ENCODE data around the gene HGS.

Gene HGS

GRCh38 chr17:81706757-81707624, 23.2 kb downstream of the HGS start:
- no peak for DNase-seq

DNA sequence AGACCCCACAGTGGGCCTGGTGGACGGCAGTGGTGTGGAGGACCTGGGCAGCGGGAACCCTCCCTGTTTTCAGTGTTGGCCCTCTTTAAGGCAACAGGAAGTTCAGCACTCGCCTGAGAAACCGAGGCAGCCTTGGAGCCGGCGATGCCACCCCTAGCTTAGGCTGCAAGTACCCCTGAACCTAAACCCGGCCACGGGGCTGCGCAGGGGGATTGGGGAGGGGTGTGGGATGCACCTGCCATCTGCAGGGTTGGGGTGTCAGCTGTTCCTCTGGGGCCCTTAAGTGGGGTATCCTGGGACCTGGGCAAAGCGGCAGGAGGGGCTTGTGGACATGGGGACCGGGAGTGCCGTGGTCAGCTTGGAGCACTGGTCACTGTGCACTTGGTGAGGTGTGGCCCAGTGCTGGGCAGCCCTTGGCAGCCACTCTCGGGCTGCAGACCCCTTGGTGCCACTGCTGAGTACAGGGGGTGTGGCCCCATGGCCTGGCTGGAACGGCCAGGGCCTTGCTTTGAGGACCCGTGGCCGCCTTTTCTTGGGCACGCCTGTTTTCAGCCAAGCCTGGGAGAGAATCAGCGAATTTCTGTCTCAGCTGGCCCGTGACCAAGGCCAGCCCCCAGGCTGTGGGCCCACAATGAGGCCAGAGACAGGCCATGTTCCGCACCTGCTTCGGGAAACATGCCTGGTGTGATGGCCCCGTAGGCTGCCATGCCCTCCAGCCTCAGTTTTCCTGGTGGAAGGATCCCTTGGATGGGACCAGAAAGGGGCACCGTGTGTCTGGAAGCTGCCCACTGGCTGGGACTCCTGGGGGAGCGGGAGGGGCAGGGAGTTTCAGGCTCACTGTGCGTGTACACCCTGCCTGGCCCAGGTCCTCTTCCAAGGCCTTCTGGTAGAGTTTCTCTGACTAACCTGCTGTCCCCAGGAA, 24.2 kb downstream of the HGS start:
- DNase-seq, result no peak

- no peak for DNase-seq
These were observed 25.0 kb downstream of the HGS start for GRCh38 chr17:81708739-81709185.

GRCh38 chr17:81710514-81711308, 26.9 kb downstream of the HGS start:
- DNase-seq, result no peak

DNA sequence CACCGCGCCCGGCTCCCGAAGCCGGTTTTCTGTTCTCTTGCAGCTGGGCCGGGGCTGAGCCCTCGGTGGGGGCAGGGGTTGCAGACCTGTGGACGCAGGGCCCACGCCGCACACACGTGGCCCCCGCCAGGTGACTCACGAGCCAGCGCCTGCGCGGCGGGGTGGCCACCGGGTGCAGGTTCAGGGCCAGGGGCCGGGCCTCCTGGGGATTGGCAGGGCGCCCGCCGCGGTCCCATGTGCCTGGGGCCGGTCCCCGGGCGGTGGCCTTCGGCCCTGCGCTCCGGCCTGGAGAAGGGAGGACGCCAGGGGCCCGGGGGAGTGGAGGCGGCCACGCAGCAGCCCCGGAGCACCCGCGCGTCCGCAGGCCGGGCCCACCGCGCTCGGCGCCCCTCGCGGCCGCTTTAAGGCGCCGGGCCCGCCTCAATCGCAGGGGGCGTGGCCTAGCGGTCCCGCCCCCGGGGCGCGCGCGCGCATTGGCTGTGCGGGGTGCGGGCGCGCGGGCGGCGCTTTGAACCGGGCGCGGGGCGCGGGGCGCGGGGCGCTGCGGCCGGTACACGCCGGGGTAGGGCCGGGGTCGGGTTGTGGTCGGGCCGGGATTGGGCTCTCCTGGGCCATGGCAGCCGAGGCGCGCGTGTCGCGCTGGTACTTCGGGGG, 28.1 kb downstream of the HGS start, which contains the start of gene SLC25A10:
SLC25A10 (plus strand) TSS at position 471 of the 654 bp plus-strand sequence; CDS start at position 614, 143 bp downstream.
- peak; percentile 84 for DNase-seq

GRCh38 chr17:81712468-81713003, 28.7 kb downstream of the HGS start:
- peak; percentile 37 for DNase-seq

- DNase-seq, result no peak
These were observed 29.3 kb downstream of the HGS start for GRCh38 chr17:81713004-81713555.

DNA sequence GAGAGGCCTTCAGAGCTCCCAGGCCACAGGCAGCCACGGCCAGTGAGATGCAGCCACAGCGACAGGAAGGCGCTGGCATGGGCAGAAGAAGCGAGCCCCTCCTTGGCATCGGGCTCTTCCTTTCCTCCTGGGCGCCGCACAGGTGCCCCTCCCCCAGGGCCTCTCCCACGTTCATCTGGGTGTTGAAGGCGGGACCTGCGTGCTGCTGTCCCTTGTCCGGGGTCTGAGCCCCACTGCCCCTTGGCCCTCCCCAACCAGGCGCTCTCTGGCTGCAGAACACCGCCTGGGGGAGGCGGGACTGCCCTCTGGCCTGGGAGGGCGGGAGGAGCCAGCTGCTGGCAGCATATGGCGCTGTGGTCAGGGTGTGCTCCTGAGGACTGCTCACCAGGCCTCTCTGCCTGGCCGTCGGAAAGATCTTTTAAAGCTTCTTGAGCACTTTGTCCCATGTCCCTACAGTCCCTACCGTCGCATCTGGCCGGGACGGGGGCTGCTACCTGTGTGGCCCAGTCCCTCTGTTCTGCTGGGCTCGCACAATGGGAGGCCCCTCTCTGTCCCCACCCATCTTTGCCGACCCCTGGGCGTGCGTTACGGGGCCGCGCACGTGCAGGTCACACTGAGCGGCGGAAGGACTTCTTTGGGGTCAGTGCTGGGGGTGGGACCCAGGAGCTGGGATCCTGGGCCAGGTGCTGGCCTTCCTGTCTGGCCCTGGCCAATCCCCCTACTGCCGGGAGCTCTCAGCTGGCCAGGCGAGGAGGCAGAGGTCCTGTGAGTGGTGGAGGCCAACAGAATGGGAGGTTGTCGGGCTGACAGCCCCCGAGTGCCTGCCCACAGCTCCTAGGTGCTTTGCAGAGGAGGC, 30.0 kb downstream of the HGS start:
- DNase-seq, result no peak

- DNase-seq, result no peak
These were observed 30.7 kb downstream of the HGS start for GRCh38 chr17:81714412-81715106.

GRCh38 chr17:81715107-81715871, 31.5 kb downstream of the HGS start:
- DNase-seq, result no peak

DNA sequence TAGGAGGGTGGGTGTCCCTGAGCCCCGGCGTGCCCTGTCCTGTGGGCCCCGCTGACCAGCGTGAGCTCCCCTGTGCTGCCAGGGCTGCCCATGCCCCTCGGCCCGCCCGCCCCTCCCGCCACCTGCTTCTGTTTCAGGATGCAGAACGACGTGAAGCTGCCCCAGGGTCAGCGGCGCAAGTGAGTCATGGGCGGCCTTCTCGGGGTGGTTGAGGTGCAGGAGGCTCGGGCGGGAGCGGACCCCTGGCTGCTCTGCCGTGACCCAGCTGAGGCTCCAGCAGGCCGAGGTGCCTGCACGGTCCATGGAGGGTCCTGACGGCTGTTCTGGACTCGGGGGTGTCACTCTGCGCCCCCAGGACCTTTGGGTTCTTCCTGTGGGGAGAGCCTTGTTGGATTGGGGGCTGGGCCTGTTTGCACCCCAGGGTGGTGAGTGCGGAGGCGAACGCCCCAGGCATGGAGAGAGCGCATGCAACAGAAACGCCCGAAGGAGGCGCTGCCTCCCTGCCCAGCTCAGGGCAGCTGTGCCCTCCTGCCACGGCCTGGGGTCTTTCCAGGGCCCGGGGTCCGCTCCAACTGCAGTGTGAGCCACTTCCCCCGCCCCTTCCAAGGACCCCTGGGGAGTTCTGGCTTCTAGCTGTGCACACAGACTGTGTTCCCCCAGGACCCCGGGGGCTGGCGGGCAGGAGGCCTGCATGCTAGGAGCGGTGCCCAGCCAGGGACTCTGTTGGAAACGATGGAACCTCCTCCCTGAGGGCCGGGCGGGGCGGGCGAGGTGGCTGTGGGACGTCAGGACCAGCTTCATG, 32.3 kb downstream of the HGS start:
- no peak for DNase-seq

- DNase-seq, result no peak
These were observed 32.8 kb downstream of the HGS start for GRCh38 chr17:81716674-81716996.

DNA sequence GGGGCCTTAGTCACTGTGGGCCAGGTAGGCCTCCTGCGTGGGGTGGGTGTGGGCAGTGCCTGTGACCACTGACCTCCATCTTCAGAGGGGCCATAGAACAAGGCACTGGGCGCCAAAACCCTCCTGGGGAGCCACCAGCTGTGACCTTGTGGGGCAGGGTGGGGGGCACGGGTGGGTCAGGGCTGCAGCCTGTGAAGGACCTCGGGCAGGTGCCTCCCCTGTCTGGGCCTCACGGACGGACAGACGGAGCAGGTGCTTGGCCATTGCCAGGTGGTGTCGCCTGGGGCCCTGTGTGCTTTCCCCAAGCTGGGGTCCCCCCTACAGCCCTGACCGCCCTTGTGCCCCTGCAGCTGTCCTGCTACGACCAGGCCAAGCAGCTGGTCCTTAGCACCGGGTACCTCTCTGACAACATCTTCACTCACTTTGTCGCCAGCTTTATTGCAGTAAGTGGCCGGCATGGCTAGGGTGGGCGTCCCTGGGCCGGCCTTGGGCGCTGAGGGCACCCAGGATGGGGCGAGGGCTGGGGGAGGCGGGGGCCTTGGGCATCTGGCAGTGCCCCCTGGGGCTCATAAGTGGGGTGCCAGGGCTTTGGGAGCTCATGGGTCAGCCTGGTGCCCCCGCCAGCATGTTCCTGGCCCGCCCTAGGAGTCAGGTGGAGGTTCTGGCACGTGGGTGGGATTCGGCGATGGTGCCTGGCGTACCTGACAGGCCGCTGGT, 33.4 kb downstream of the HGS start:
- DNase-seq, result no peak

DNA sequence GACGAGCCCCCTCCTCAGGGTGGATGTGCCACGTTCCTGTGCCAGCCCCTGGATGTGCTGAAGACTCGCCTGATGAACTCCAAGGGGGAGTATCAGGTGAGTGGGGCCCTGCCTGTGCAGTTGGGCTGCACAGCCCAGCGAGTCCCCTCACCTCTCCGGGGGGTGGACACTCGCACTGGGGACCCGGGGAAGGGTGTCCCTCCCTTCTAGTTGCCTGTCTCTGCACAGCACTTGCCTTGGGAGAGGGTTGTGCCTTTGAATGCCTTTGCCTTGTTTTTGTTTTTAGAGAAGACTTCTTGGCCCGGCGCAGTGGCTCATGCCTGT, 33.9 kb downstream of the HGS start:
- no peak for DNase-seq

DNA sequence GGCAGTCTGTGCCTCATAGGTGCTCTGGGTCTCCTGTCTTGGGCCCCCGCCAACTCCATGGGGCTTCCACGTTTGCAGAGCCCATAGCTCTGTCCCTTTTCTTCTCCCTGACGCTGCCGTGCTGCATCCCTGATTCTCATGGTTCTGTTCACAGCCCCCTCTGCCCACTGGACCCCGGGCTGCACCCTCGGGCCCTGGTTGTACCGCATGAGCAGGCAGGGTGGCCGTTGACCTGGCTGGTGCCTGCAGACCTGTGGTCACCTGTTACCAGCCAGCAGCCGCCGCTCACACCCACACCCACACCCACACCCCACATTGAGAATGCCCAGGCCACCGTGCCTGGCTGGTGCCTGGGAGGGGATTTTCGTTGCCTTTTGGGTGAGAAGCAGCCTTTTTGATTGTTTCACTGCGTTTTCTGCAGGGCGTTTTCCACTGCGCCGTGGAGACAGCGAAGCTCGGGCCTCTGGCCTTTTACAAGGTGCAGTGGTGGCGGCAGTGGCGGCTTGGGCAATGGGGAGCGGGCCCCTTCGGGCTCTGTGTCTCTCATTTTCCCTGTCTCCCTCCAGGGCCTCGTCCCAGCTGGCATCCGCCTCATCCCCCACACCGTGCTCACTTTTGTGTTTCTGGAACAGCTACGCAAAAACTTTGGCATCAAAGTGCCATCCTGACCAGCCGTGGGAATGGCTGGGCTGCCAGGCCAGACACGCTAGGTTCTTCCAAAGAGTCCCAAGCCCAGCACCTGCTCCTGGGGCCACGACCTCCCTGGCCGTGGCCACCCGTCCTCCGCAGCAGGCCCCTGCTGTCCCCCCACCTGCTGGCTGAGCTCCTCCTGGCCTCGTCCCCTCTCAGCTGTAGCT, 35.8 kb downstream of the HGS start:
- DNase-seq, result no peak

- no peak for DNase-seq
These were observed 36.7 kb downstream of the HGS start for GRCh38 chr17:81720267-81721071.
